Loucy (cell line): ENCODE measurements around the gene GTF2H2C.
"Not testable (repeated sequence)": the region's sequence is repeated elsewhere in the genome, so short reads cannot be mapped to it uniquely, and the experiment has no call there.

Experiments
- H2AFZ ChIP-seq: fragments of 200-600 bp; sonication (generic); 2 replicates; pipeline ENCODE4 v1.6.0; 2016; ENCODE audit warnings: antibody characterized with exemption, mild to moderate bottlenecking, low read length, moderate library complexity
- H3F3A ChIP-seq: fragments of 200-600 bp; 2 replicates; pipeline ENCODE4 v1.6.0; 2016; ENCODE audit warnings: antibody characterized with exemption, low read depth, mild to moderate bottlenecking
- H3K27me3 ChIP-seq: fragments of 200-600 bp; sonication (generic); 2 replicates; pipeline ENCODE4 v1.6.1; 2014; ENCODE audit warnings: low read length, mild to moderate bottlenecking; ENCODE audit not compliant: insufficient read depth, poor library complexity, severe bottlenecking
- H3K36me3 ChIP-seq: fragments of 200-600 bp; sonication (generic); 2 replicates; pipeline ENCODE4 v1.6.1; 2016; ENCODE audit warnings: low read length; ENCODE audit not compliant: insufficient read depth
- H3K4me1 ChIP-seq: fragments of 200-600 bp; sonication (generic); 2 replicates; pipeline ENCODE4 v1.5.1; 2014; ENCODE audit warnings: low read length, mild to moderate bottlenecking; ENCODE audit not compliant: insufficient read depth, poor library complexity, severe bottlenecking
- H3K4me2 ChIP-seq: fragments of 200-600 bp; sonication (generic); 2 replicates; pipeline ENCODE4 v1.6.0; 2014; ENCODE audit warnings: antibody characterized with exemption, low read length, low read depth, mild to moderate bottlenecking; ENCODE audit not compliant: poor library complexity, severe bottlenecking
- H3K4me3 ChIP-seq: fragments of 200-600 bp; sonication (generic); 2 replicates; pipeline ENCODE4 v1.5.1; 2014; ENCODE audit warnings: low read length, mild to moderate bottlenecking, mixed read lengths; ENCODE audit not compliant: poor library complexity, severe bottlenecking
- H3K79me2 ChIP-seq: fragments of 200-600 bp; sonication (generic); 2 replicates; pipeline ENCODE4 v1.6.1; 2014; ENCODE audit warnings: low read length; ENCODE audit not compliant: insufficient read depth
- H3K9ac ChIP-seq: fragments of 200-600 bp; sonication (generic); 2 replicates; pipeline ENCODE4 v1.6.0; 2014; ENCODE audit warnings: mild to moderate bottlenecking, low read depth, low read length, moderate library complexity; ENCODE audit not compliant: poor library complexity, severe bottlenecking
- H3K9me2 ChIP-seq: fragments of 200-600 bp; sonication (generic); replicated peaks from 2 replicates; pipeline ENCODE4 v1.6.1; 2016; ENCODE audit warnings: low read depth, low read length, mixed read lengths
- H3K9me3 ChIP-seq: fragments of 200-600 bp; sonication (generic); 2 replicates; pipeline ENCODE4 v1.6.1; 2014; ENCODE audit warnings: mild to moderate bottlenecking, antibody characterized with exemption, low read length, low read depth; ENCODE audit not compliant: insufficient read depth
- H4K20me1 ChIP-seq: fragments of 200-600 bp; sonication (generic); 2 replicates; pipeline ENCODE4 v1.6.0; 2014; ENCODE audit warnings: antibody characterized with exemption, low read length, mild to moderate bottlenecking; ENCODE audit not compliant: insufficient read depth, poor library complexity, severe bottlenecking

GTF2H2C gene

GRCh38 chr5:69606839-69607238, 46.8 kb downstream of the GTF2H2C start:
- not testable (repeated sequence) for H3K79me2 ChIP-seq, H3K9me2 ChIP-seq, H4K20me1 ChIP-seq, H3K9me3 ChIP-seq, H3K4me1 ChIP-seq, H3K4me2 ChIP-seq, H3F3A ChIP-seq, H3K36me3 ChIP-seq, H2AFZ ChIP-seq, H3K9ac ChIP-seq, H3K4me3 ChIP-seq, H3K27me3 ChIP-seq

- H3K79me2 ChIP-seq, H3K27me3 ChIP-seq, H3F3A ChIP-seq, H3K4me2 ChIP-seq, H3K4me3 ChIP-seq, H3K9me3 ChIP-seq, H3K36me3 ChIP-seq, H3K4me1 ChIP-seq, H3K9me2 ChIP-seq, H3K9ac ChIP-seq, H2AFZ ChIP-seq, H4K20me1 ChIP-seq: not testable (repeated sequence)
Measured at GRCh38 chr5:69607750-69608149, 47.8 kb downstream of the GTF2H2C start.

GRCh38 chr5:69608861-69609496, 49.0 kb downstream of the GTF2H2C start:
- not testable (repeated sequence) for H3K79me2 ChIP-seq, H3K9me3 ChIP-seq, H3K4me1 ChIP-seq, H3K9me2 ChIP-seq, H3F3A ChIP-seq, H3K27me3 ChIP-seq, H3K4me3 ChIP-seq, H3K36me3 ChIP-seq, H3K9ac ChIP-seq, H4K20me1 ChIP-seq, H3K4me2 ChIP-seq, H2AFZ ChIP-seq

- not testable (repeated sequence) for H3K4me3 ChIP-seq, H3K27me3 ChIP-seq, H4K20me1 ChIP-seq, H3F3A ChIP-seq, H3K79me2 ChIP-seq, H3K9me2 ChIP-seq, H3K36me3 ChIP-seq, H2AFZ ChIP-seq, H3K4me1 ChIP-seq, H3K9ac ChIP-seq, H3K4me2 ChIP-seq, H3K9me3 ChIP-seq
Measured at GRCh38 chr5:69614843-69615242, 54.9 kb downstream of the GTF2H2C start.

- H3K9me2 ChIP-seq, H3F3A ChIP-seq, H3K4me1 ChIP-seq, H3K79me2 ChIP-seq, H3K9me3 ChIP-seq, H3K27me3 ChIP-seq, H3K4me3 ChIP-seq, H4K20me1 ChIP-seq, H2AFZ ChIP-seq, H3K36me3 ChIP-seq, H3K9ac ChIP-seq, H3K4me2 ChIP-seq: not testable (repeated sequence)
Measured at GRCh38 chr5:69631879-69632278, 71.9 kb downstream of the GTF2H2C start.
